Stimulated activated memory B cell treated with anti-CD40 and anti-IgM and Interleukin-4, amounts not matched to agents 10 μg/mL and 1 μg/mL and 100 μg/mL, for 72 hours (primary cell): ENCODE results near the gene ARHGAP10.

Source experiments
- ATAC-seq: fragments of 150-1000 bp; cut with Tn5 transposase; 2 replicates; pipeline ENCODE4 v1.10.0; 2021
- H3K27ac Mint-ChIP-seq: one replicate; pipeline ENCODE4 v1.8.0; 2022; ENCODE audit warnings: mild to moderate bottlenecking, mixed read lengths
- H3K27me3 Mint-ChIP-seq: one replicate; pipeline ENCODE4 v1.8.0; 2022; ENCODE audit warnings: mixed read lengths
- H3K36me3 Mint-ChIP-seq: one replicate; pipeline ENCODE4 v1.8.0; 2022; ENCODE audit warnings: mixed read lengths
- H3K4me1 Mint-ChIP-seq: one replicate; pipeline ENCODE4 v1.8.0; 2022; ENCODE audit warnings: mixed read lengths
- H3K4me3 Mint-ChIP-seq: one replicate; pipeline ENCODE4 v1.8.0; 2022; ENCODE audit warnings: mild to moderate bottlenecking, moderate library complexity, mixed read lengths
- H3K9me3 Mint-ChIP-seq: one replicate; pipeline ENCODE4 v1.8.0; 2022; ENCODE audit warnings: mixed read lengths

The ARHGAP10 gene

GRCh38 chr4:147816382-147817254 is 84.7 kb downstream of the ARHGAP10 start:
- H3K9me3 Mint-ChIP-seq, result no peaks in the 10 kb centered on the region
- H3K27me3 Mint-ChIP-seq, result no peaks in the 10 kb centered on the region
- H3K27ac Mint-ChIP-seq, result no peak overlapping the region
- H3K4me3 Mint-ChIP-seq, result no peak overlapping the region
- no peaks in the 10 kb centered on the region for H3K4me1 Mint-ChIP-seq
- no peak for ATAC-seq
- no peaks in the 10 kb centered on the region for H3K36me3 Mint-ChIP-seq

GRCh38 chr4:147820975-147821374 is 89.1 kb downstream of the ARHGAP10 start:
- no peaks in the 10 kb centered on the region for H3K27me3 Mint-ChIP-seq
- no peaks in the 10 kb centered on the region for H3K4me1 Mint-ChIP-seq
- no peak for ATAC-seq
- no peak overlapping the region for H3K4me3 Mint-ChIP-seq
- no peak overlapping the region for H3K27ac Mint-ChIP-seq
- H3K9me3 Mint-ChIP-seq, result no peaks in the 10 kb centered on the region
- H3K36me3 Mint-ChIP-seq, result no peaks in the 10 kb centered on the region

GRCh38 chr4:147821555-147821954 is 89.7 kb downstream of the ARHGAP10 start:
- Mint-ChIP-seq H3K27ac (no peak overlapping the region), H3K4me3 (no peak overlapping the region), H3K4me1 (no peaks in the 10 kb centered on the region), H3K36me3 (no peaks in the 10 kb centered on the region), H3K9me3 (no peaks in the 10 kb centered on the region), H3K27me3 (no peaks in the 10 kb centered on the region)
- ATAC-seq, result no peak

GRCh38 chr4:147822128-147822527 is 90.2 kb downstream of the ARHGAP10 start:
- Mint-ChIP-seq H3K27ac (no peak overlapping the region), H3K4me1 (no peaks in the 10 kb centered on the region)
- no peak for ATAC-seq

GRCh38 chr4:147823130-147823529 is 91.2 kb downstream of the ARHGAP10 start:
- H3K36me3 Mint-ChIP-seq, result no peaks in the 10 kb centered on the region
- H3K27ac Mint-ChIP-seq, result no peak overlapping the region
- no peaks in the 10 kb centered on the region for H3K27me3 Mint-ChIP-seq
- no peak for ATAC-seq
- H3K4me3 Mint-ChIP-seq, result no peak overlapping the region
- no peaks in the 10 kb centered on the region for H3K4me1 Mint-ChIP-seq
- H3K9me3 Mint-ChIP-seq, result no peaks in the 10 kb centered on the region

More at GRCh38 chr4:147822128-147822527, 90.2 kb downstream of the ARHGAP10 start:
- no peaks in the 10 kb centered on the region for H3K9me3 Mint-ChIP-seq
- no peak overlapping the region for H3K4me3 Mint-ChIP-seq
- no peaks in the 10 kb centered on the region for H3K36me3 Mint-ChIP-seq
- no peaks in the 10 kb centered on the region for H3K27me3 Mint-ChIP-seq

GRCh38 chr4:147824316-147824715 is 92.4 kb downstream of the ARHGAP10 start:
- Mint-ChIP-seq H3K9me3 (no peaks in the 10 kb centered on the region), H3K4me1 (no peaks in the 10 kb centered on the region), H3K27ac (no peak overlapping the region), H3K36me3 (no peaks in the 10 kb centered on the region), H3K27me3 (no peaks in the 10 kb centered on the region), H3K4me3 (no peak overlapping the region)
- ATAC-seq, result no peak

- no peak overlapping the region for H3K4me3 Mint-ChIP-seq
- no peaks in the 10 kb centered on the region for H3K36me3 Mint-ChIP-seq
- H3K27ac Mint-ChIP-seq, result no peak overlapping the region
- no peaks in the 10 kb centered on the region for H3K4me1 Mint-ChIP-seq
- H3K9me3 Mint-ChIP-seq, result no peaks in the 10 kb centered on the region
- no peak for ATAC-seq
- H3K27me3 Mint-ChIP-seq, result no peaks in the 10 kb centered on the region
Measured at GRCh38 chr4:147824884-147825283, 93.0 kb downstream of the ARHGAP10 start.

GRCh38 chr4:147825451-147826287 is 93.8 kb downstream of the ARHGAP10 start:
- Mint-ChIP-seq H3K4me1 (no peaks in the 10 kb centered on the region), H3K9me3 (no peaks in the 10 kb centered on the region)

GRCh38 chr4:147826288-147826646 is 94.4 kb downstream of the ARHGAP10 start:
- no peaks in the 10 kb centered on the region for H3K27me3 Mint-ChIP-seq
- no peaks in the 10 kb centered on the region for H3K4me1 Mint-ChIP-seq
- H3K9me3 Mint-ChIP-seq, result no peaks in the 10 kb centered on the region
- H3K4me3 Mint-ChIP-seq, result no peak overlapping the region
- no peak for ATAC-seq
- no peak overlapping the region for H3K27ac Mint-ChIP-seq
- H3K36me3 Mint-ChIP-seq, result no peaks in the 10 kb centered on the region

More at GRCh38 chr4:147825451-147826287, 93.8 kb downstream of the ARHGAP10 start:
- Mint-ChIP-seq H3K27me3 (no peaks in the 10 kb centered on the region), H3K36me3 (no peaks in the 10 kb centered on the region), H3K27ac (no peak overlapping the region), H3K4me3 (no peak overlapping the region)
- no peak for ATAC-seq

- Mint-ChIP-seq H3K4me1 (no peaks in the 10 kb centered on the region), H3K4me3 (no peak overlapping the region), H3K9me3 (no peaks in the 10 kb centered on the region), H3K27me3 (no peaks in the 10 kb centered on the region), H3K27ac (no peak overlapping the region), H3K36me3 (no peaks in the 10 kb centered on the region)
- ATAC-seq, result no peak
Measured at GRCh38 chr4:147828331-147828905, 96.5 kb downstream of the ARHGAP10 start.

- Mint-ChIP-seq H3K27ac (no peak overlapping the region), H3K27me3 (peaks cover 3% of the 10 kb centered on the region), H3K36me3 (no peaks in the 10 kb centered on the region), H3K4me3 (no peak overlapping the region), H3K4me1 (no peaks in the 10 kb centered on the region), H3K9me3 (peaks cover under 1% of the 10 kb centered on the region)
- ATAC-seq, result no peak
Measured at GRCh38 chr4:147829401-147830101, 97.7 kb downstream of the ARHGAP10 start.

GRCh38 chr4:147830102-147830463 is 98.2 kb downstream of the ARHGAP10 start:
- ATAC-seq, result no peak
- H3K27ac Mint-ChIP-seq, result no peak overlapping the region
- H3K4me1 Mint-ChIP-seq, result no peaks in the 10 kb centered on the region
- no peaks in the 10 kb centered on the region for H3K36me3 Mint-ChIP-seq
- peaks cover 8% of the 10 kb centered on the region for H3K27me3 Mint-ChIP-seq
- H3K4me3 Mint-ChIP-seq, result no peak overlapping the region
- peaks cover 4% of the 10 kb centered on the region for H3K9me3 Mint-ChIP-seq

GRCh38 chr4:147830987-147831386 is 99.1 kb downstream of the ARHGAP10 start:
- Mint-ChIP-seq H3K27me3 (peaks cover 10% of the 10 kb centered on the region), H3K36me3 (no peaks in the 10 kb centered on the region), H3K4me3 (no peak overlapping the region), H3K4me1 (no peaks in the 10 kb centered on the region), H3K27ac (no peak overlapping the region), H3K9me3 (peaks cover 4% of the 10 kb centered on the region)
- no peak for ATAC-seq

- Mint-ChIP-seq H3K27me3 (peaks cover 10% of the 10 kb centered on the region), H3K36me3 (no peaks in the 10 kb centered on the region), H3K4me3 (no peak overlapping the region), H3K27ac (no peak overlapping the region), H3K9me3 (peaks cover 4% of the 10 kb centered on the region), H3K4me1 (peaks cover under 1% of the 10 kb centered on the region)
- no peak for ATAC-seq
Measured at GRCh38 chr4:147831551-147832171, 99.8 kb downstream of the ARHGAP10 start.

GRCh38 chr4:147833254-147833653 is 101.4 kb downstream of the ARHGAP10 start:
- Mint-ChIP-seq H3K4me1 (peaks cover 7% of the 10 kb centered on the region), H3K27ac (no peak overlapping the region), H3K27me3 (peaks cover 10% of the 10 kb centered on the region), H3K4me3 (no peak overlapping the region), H3K36me3 (no peaks in the 10 kb centered on the region), H3K9me3 (peaks cover 4% of the 10 kb centered on the region)
- ATAC-seq, result no peak
